ENCODE results near the gene EFCAB8.

EFCAB8 gene

GRCh38 chr20:32989507-32990283, 131.0 kb downstream of the EFCAB8 start:
- DNase-seq, result no peak

- no peak for DNase-seq
Measured at GRCh38 chr20:32990426-32990825, 131.7 kb downstream of the EFCAB8 start.

GRCh38 chr20:32991383-32991782, 132.7 kb downstream of the EFCAB8 start:
- no peak for DNase-seq

- DNase-seq, result no peak
Measured at GRCh38 chr20:32991792-32992641, 133.3 kb downstream of the EFCAB8 start.

- no peak for DNase-seq
Measured at GRCh38 chr20:32993496-32994050, 134.8 kb downstream of the EFCAB8 start.

GRCh38 chr20:32995802-32996201, 137.1 kb downstream of the EFCAB8 start:
- no peak for DNase-seq

- no peak for DNase-seq
Measured at GRCh38 chr20:32997431-32997830, 138.7 kb downstream of the EFCAB8 start.

- DNase-seq, result peak; percentile 29 to 48
Measured at GRCh38 chr20:32999603-33000250, 141.0 kb downstream of the EFCAB8 start.

GRCh38 chr20:33000802-33001466, 142.2 kb downstream of the EFCAB8 start:
- DNase-seq, result no peak

GRCh38 chr20:33002087-33002808, 143.5 kb downstream of the EFCAB8 start:
- no peak for DNase-seq

GRCh38 chr20:33004141-33004751, 145.5 kb downstream of the EFCAB8 start, which contains the start of gene SUN5:
SUN5 (minus strand) TSS chr20:33004433; CDS start chr20:33004340, 93 bp downstream.
- DNase-seq, result no peak

GRCh38 chr20:33005132-33005566, 146.4 kb downstream of the EFCAB8 start:
- peak; percentile 47 to 49 for DNase-seq

- DNase-seq, result no peak
Measured at GRCh38 chr20:33005908-33006775, 147.4 kb downstream of the EFCAB8 start.

- DNase-seq, result no peak
Measured at GRCh38 chr20:33006776-33007375, 148.2 kb downstream of the EFCAB8 start.

- DNase-seq, result no peak
Measured at GRCh38 chr20:33007376-33008335, 148.9 kb downstream of the EFCAB8 start, which contains the start of gene BPIFB2. BPIFB2 (plus strand) TSS chr20:33007704; CDS start chr20:33008575, 871 bp downstream.

- no peak for DNase-seq
Measured at GRCh38 chr20:33008336-33009213, 149.9 kb downstream of the EFCAB8 start.

Data from inflammatory macrophage (primary cell).